Measurements from ENCODE around the gene EPS8.

EPS8 gene

GRCh38 chr12:15777355-15778012, 11.7 kb downstream of the EPS8 start:
- no peaks in the 10 kb centered on the region for H3K4me1 ChIP-seq (ENCODE audit: insufficient read depth, low read length)
- no peak overlapping the region for H3K4me2 ChIP-seq (ENCODE audit: insufficient read depth, low read length)
- ATAC-seq (ENCODE audit: insufficient read depth, low read depth): no peak
- TF ChIP-seq EZH2 (IDR thresholded peaks at IDR 0.05; ENCODE audit: borderline replicate concordance, low read depth, low read length, severe bottlenecking): no peak
- TF ChIP-seq CTCF (IDR thresholded peaks at IDR 0.05; ENCODE audit: borderline replicate concordance, extremely low read depth, low read length, poor library complexity, severe bottlenecking): no peak
- H3K9ac ChIP-seq (ENCODE audit: low read depth, low read length): no peak overlapping the region
- no peak for DNase-seq
- no peak overlapping the region for H3K27ac ChIP-seq (ENCODE audit: low read length)
- no peak overlapping the region for H3K4me3 ChIP-seq (ENCODE audit: low read depth in 1 of 2, low read length in 2 of 2)
- H3K36me3 ChIP-seq (ENCODE audit: insufficient read depth, low read length): no peaks in the 10 kb centered on the region
- H3K9me3 ChIP-seq (ENCODE audit: insufficient read depth, low read length, severe bottlenecking): no peaks in the 10 kb centered on the region
- peaks cover 6% of the 10 kb centered on the region for H3K27me3 ChIP-seq (ENCODE audit: insufficient read depth, low read length, poor library complexity)
- H2AFZ ChIP-seq (ENCODE audit: low read depth, low read length): no peak overlapping the region
- H4K20me1 ChIP-seq (ENCODE audit: insufficient read depth, low read length): no peaks in the 10 kb centered on the region
- no peaks in the 10 kb centered on the region for H3K79me2 ChIP-seq (ENCODE audit: insufficient read depth, low read length)

- TF ChIP-seq CTCF (IDR thresholded peaks at IDR 0.05; ENCODE audit: borderline replicate concordance, extremely low read depth, low read length, poor library complexity, severe bottlenecking) (no peak), EZH2 (IDR thresholded peaks at IDR 0.05; ENCODE audit: borderline replicate concordance, low read depth, low read length, severe bottlenecking) (no peak)
- no peak overlapping the region for H3K9ac ChIP-seq (ENCODE audit: low read depth, low read length)
- no peaks in the 10 kb centered on the region for H3K36me3 ChIP-seq (ENCODE audit: insufficient read depth, low read length)
- H3K27me3 ChIP-seq (ENCODE audit: insufficient read depth, low read length, poor library complexity): peaks cover 6% of the 10 kb centered on the region
- H3K4me3 ChIP-seq (ENCODE audit: low read depth in 1 of 2, low read length in 2 of 2): no peak overlapping the region
- no peak for ATAC-seq (ENCODE audit: insufficient read depth, low read depth)
- H4K20me1 ChIP-seq (ENCODE audit: insufficient read depth, low read length): no peaks in the 10 kb centered on the region
- no peak overlapping the region for H2AFZ ChIP-seq (ENCODE audit: low read depth, low read length)
- H3K79me2 ChIP-seq (ENCODE audit: insufficient read depth, low read length): no peaks in the 10 kb centered on the region
- no peaks in the 10 kb centered on the region for H3K9me3 ChIP-seq (ENCODE audit: insufficient read depth, low read length, severe bottlenecking)
- no peak overlapping the region for H3K4me2 ChIP-seq (ENCODE audit: insufficient read depth, low read length)
- H3K4me1 ChIP-seq (ENCODE audit: insufficient read depth, low read length): no peaks in the 10 kb centered on the region
- H3K27ac ChIP-seq (ENCODE audit: low read length): no peak overlapping the region
- no peak for DNase-seq
These were observed 12.7 kb downstream of the EPS8 start for GRCh38 chr12:15776532-15776931.

- Histone ChIP-seq H3K27me3 (ENCODE audit: insufficient read depth, low read length, poor library complexity) (peaks cover 6% of the 10 kb centered on the region), H3K4me1 (ENCODE audit: insufficient read depth, low read length) (no peaks in the 10 kb centered on the region), H3K79me2 (ENCODE audit: insufficient read depth, low read length) (no peaks in the 10 kb centered on the region), H3K4me3 (ENCODE audit: low read depth in 1 of 2, low read length in 2 of 2) (no peak overlapping the region), H3K36me3 (ENCODE audit: insufficient read depth, low read length) (no peaks in the 10 kb centered on the region), H3K27ac (ENCODE audit: low read length) (no peak overlapping the region), H3K4me2 (ENCODE audit: insufficient read depth, low read length) (no peak overlapping the region), H2AFZ (ENCODE audit: low read depth, low read length) (no peak overlapping the region), H3K9ac (ENCODE audit: low read depth, low read length) (no peak overlapping the region), H3K9me3 (ENCODE audit: insufficient read depth, low read length, severe bottlenecking) (no peaks in the 10 kb centered on the region), H4K20me1 (ENCODE audit: insufficient read depth, low read length) (no peaks in the 10 kb centered on the region)
- no peak for DNase-seq
- TF ChIP-seq EZH2 (IDR thresholded peaks at IDR 0.05; ENCODE audit: borderline replicate concordance, low read depth, low read length, severe bottlenecking) (no peak), CTCF (IDR thresholded peaks at IDR 0.05; ENCODE audit: borderline replicate concordance, extremely low read depth, low read length, poor library complexity, severe bottlenecking) (no peak)
- no peak for ATAC-seq (ENCODE audit: insufficient read depth, low read depth)
These were observed 14.4 kb downstream of the EPS8 start for GRCh38 chr12:15774819-15775218.

Measured in DND-41 (cell line).